Right lobe of liver (tissue), 6 donors: ENCODE measurements around the gene ADH7. TPM values are rescaled to one million over a fixed set of nuclear protein-coding genes. Genes with fewer than 3 reads are reported as not detected.
A peak's percentile ranks its signal among the peaks of the same experiment; 100 is the strongest.

Experiments used
- ATAC-seq, 4 donors: fragments of 200-7000 bp; cut with Tn5 transposase; one replicate each; pipeline ENCODE4 v1.9.1; 2020; ENCODE audit warnings: mild to moderate bottlenecking in 4 of 4, moderate library complexity in 4 of 4
- DNase-seq, 3 donors: peaks; one replicate each; pipeline ENCODE4 v3.0.0-alpha.2; 2020
- H3K27ac ChIP-seq, 3 donors: fragments of 200-600 bp; one replicate each; pipeline ENCODE4 v1.8.0; 2022
- H3K27me3 ChIP-seq, 2 donors: fragments of 200-600 bp; one replicate each; pipeline ENCODE4 v1.8.0; 2022
- H3K36me3 ChIP-seq, 4 donors: fragments of 200-600 bp; sonication (generic) in 1 of 4; one replicate each; pipeline versions ENCODE4 v1.5.1 to v1.8.0; 2017 to 2022; ENCODE audit warnings: control low read depth in 1 of 4
- H3K4me1 ChIP-seq, 4 donors: fragments of 200-600 bp; sonication (generic) in 1 of 4; one replicate each; pipeline versions ENCODE4 v1.5.1 to v1.8.0; 2017 to 2022; ENCODE audit warnings: control low read depth in 1 of 4
- H3K4me3 ChIP-seq, 3 donors: fragments of 200-600 bp; one replicate each; pipeline ENCODE4 v1.8.0; 2022
- H3K9me3 ChIP-seq, 4 donors: fragments of 200-600 bp; sonication (generic) in 1 of 4; one replicate each; pipeline versions ENCODE4 v1.5.1 to v1.8.0; 2017 to 2022; ENCODE audit warnings: control low read depth in 1 of 4
- POLR2A ChIP-seq: fragments of 450-650 bp; IDR thresholded peaks from one replicate; pipeline ENCODE4 v1.6.1; 2017; ENCODE audit warnings: antibody characterized with exemption, mild to moderate bottlenecking
- WGBS: methylation state at CpG from one replicate; pipeline ENCODE4 v1.1.6; 2018; ENCODE audit warnings: low coverage, low lambda C conversion rate; ENCODE audit not compliant: insufficient coverage; ENCODE audit errors: missing lambda C conversion rate; 5-methylcytosine and 5-hydroxymethylcytosine counted together
- intact Hi-C, 2 donors: fragments of 100-400 bp; cut with DNase I; formaldehyde crosslinking; loops; one replicate each; pipeline versions ENCODE4 v1.11.2 to v1.14.1; 2022
- total RNA-seq, 6 experiments: library from RNA; depleted of rRNA in 2 of 6; stranded (reverse); fragments of >200 nt in 2 of 6; fragmentation: NEBNext Ultra II Directional in 3 of 6; extraction: Animal tissue kit (Norgen Biotek cat#: 25700) in 3 of 6; gene quantifications; one replicate each; pipeline versions ENCODE4 v1.1.0 to v1.2.4, GENCODE V29; 2016 to 2023
- TF ChIP-seq, protein P1 (sequence below), 4 donors: fragments of 200-600 bp in 3 of 4; fragments of 450-650 bp in 1 of 4; IDR thresholded peaks; one replicate each; pipeline versions ENCODE4 v1.5.1 to v1.8.0; 2016 to 2022; ENCODE audit warnings: antibody characterized with exemption in 4 of 4, mild to moderate bottlenecking in 2 of 4
- donor health status: DM: no; HTN: yes; CAD: no.
- donor health status: DM: no; HTN: no; CAD: no.
- donor health status: DM: no; HTN: no; CAD: no.
- donor health status: DM: no; HTN: yes; CAD: no.
- donor health status: DM: no; HTN: yes; CAD: no.

ADH7 gene
- total RNA-seq, 6 experiments from 2014 or later = 0.42 TPM; not detected in 5

DNA sequence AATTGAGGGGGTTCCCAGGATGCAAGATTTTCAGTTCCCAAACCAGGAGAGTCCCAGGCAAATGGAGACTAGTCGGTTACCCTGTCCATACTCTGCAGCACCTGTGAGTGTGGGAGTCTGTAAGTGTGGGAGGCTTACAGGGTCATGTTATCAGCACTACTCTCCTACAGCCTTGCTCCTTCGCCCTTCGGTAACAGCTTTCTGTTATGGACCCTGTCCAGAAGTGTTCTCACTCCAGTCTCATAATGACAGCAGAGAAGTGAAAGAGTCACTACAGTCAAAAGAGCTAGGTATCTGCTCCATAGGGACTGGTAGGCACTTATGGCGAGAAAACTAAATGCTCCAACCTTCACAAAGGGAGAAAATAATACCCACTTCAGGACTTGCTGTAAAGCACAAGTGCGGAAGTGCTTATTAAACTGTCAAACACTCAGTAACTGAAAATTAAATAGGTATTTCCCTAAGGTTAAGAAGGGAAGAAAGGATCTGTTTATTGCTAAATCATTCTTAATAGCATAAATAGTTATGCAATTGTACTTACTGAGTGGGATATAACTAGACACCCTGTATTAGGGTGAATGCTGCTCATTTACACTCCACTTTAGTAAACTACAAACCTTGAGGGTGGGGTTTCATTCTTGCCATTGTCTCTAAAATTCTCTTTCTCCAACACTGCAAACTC is 2.7 kb upstream of the ADH7 start:
- no peak for DNase-seq
- no peak for ATAC-seq

DNA sequence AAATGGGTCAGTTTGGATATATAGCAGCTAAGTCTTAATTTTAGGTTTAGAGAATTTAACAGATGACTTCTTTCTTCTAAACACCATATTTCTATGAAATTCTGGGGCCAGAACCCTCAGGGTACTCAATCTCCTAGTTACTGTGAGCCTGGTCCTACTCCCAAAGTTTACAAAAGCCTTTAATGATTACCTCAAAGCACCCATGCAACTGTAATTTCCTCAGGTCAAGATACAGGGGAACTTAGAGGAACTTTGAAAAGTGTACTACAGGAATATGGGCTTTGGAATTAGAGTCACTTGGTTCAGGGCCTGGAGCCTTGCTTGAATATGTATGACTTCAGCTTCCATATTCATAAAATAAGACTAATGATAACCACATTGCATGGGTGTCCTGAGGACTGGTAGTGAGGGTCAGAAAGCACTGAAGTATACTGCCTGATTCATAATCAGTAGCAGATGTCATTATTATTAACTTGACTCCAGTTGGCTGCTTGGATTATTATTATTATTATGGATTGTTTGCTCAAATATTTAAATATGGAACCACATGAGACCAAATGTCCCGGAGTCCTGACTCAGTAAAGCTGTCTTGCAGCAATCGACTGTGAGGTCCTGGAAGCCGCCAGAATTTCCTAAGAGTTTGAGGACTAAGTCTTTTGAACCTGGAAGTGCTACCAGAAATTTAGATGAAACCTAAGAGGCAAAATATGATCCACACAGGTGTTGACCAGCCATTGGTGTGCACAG is 2.0 kb upstream of the ADH7 start:
- H3K4me1 ChIP-seq = peaks cover 0 to 12% (median 0%) of the 10 kb centered on the region in 4 donors
- DNase-seq (no peak), ATAC-seq (peak; percentile 38 to 86 (median 64))
- H3K36me3 ChIP-seq = no peaks in the 10 kb centered on the region
- no peak for TF ChIP-seq POLR2A
- TF ChIP-seq, protein P1, sequence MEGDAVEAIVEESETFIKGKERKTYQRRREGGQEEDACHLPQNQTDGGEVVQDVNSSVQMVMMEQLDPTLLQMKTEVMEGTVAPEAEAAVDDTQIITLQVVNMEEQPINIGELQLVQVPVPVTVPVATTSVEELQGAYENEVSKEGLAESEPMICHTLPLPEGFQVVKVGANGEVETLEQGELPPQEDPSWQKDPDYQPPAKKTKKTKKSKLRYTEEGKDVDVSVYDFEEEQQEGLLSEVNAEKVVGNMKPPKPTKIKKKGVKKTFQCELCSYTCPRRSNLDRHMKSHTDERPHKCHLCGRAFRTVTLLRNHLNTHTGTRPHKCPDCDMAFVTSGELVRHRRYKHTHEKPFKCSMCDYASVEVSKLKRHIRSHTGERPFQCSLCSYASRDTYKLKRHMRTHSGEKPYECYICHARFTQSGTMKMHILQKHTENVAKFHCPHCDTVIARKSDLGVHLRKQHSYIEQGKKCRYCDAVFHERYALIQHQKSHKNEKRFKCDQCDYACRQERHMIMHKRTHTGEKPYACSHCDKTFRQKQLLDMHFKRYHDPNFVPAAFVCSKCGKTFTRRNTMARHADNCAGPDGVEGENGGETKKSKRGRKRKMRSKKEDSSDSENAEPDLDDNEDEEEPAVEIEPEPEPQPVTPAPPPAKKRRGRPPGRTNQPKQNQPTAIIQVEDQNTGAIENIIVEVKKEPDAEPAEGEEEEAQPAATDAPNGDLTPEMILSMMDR (IDR thresholded peaks at IDR 0.05) = no peak
- H3K9me3 ChIP-seq = no peaks in the 10 kb centered on the region
- 81% methylated on average over 3 of the region's 3 CpGs for WGBS
- no peaks in the 10 kb centered on the region for H3K27me3 ChIP-seq
- H3K4me3 ChIP-seq = no peak overlapping the region
- intact Hi-C loops = no loop called here
- H3K27ac ChIP-seq = no peak overlapping the region

More for the DNA sequence above, 2.7 kb upstream of the ADH7 start:
- WGBS = 100% methylated on average over 1 of the region's 5 CpGs
- TF ChIP-seq, protein P1 (IDR thresholded peaks at IDR 0.05) = no peak
- TF ChIP-seq POLR2A = no peak
- no peak overlapping the region for H3K4me3 ChIP-seq
- no peaks in the 10 kb centered on the region for H3K9me3 ChIP-seq
- H3K27ac ChIP-seq = no peak overlapping the region
- peaks cover 0 to 12% (median 0%) of the 10 kb centered on the region in 4 donors for H3K4me1 ChIP-seq
- intact Hi-C loops = no loop called here
- no peaks in the 10 kb centered on the region for H3K36me3 ChIP-seq
- H3K27me3 ChIP-seq = no peaks in the 10 kb centered on the region

GRCh38 chr4:99436462-99436861 is 1.3 kb upstream of the ADH7 start:
- peak in 1 of 4 donors; percentile 22 for ATAC-seq
- no peaks in the 10 kb centered on the region for H3K36me3 ChIP-seq
- no peak for TF ChIP-seq POLR2A
- TF ChIP-seq, protein P1 (IDR thresholded peaks at IDR 0.05) = no peak
- H3K27ac ChIP-seq = no peak overlapping the region
- no peaks in the 10 kb centered on the region for H3K27me3 ChIP-seq
- 57% methylated on average over 2 of the region's 2 CpGs for WGBS
- intact Hi-C loops = no loop called here
- no peaks in the 10 kb centered on the region for H3K9me3 ChIP-seq
- H3K4me3 ChIP-seq = no peak overlapping the region
- peaks cover 0 to 12% (median 0%) of the 10 kb centered on the region in 4 donors for H3K4me1 ChIP-seq
- DNase-seq = no peak

DNA sequence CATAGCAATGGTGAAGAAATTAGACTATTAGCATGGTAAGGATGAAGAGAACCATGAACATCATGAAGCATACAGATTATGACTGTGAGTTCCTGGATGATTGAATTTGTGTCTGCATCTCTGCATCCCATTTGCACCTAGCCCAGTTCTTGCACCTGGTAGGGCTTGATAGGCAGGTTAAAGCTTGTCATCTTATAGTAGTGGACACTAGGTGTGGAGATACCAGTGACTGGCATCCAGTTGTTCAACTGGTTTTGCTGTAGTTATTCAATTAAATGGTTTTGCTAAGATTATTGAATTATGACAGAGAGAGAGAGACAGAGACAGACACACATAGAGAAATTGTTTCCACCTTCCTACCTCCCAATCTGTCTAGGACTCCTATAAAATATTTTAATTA is 5.0 kb downstream of the ADH7 start:
- no peak for DNase-seq
- Histone ChIP-seq H3K36me3 (no peaks in the 10 kb centered on the region), H3K27ac (no peak overlapping the region), H3K27me3 (no peaks in the 10 kb centered on the region), H3K4me1 (peaks cover 0 to 10% (median 0%) of the 10 kb centered on the region in 4 donors), H3K9me3 (no peaks in the 10 kb centered on the region), H3K4me3 (no peak overlapping the region)
- intact Hi-C loops = no loop called here
- TF ChIP-seq POLR2A = no peak
- TF ChIP-seq, protein P1 (IDR thresholded peaks at IDR 0.05) = no peak
- no peak for ATAC-seq
